Renal cortical epithelial cell (primary cell): ENCODE measurements around the gene DDX31. TPM values are rescaled to one million over a fixed set of nuclear protein-coding genes. Genes with fewer than 3 reads are reported as not detected.
"Not testable (repeated sequence)": the region's sequence is repeated elsewhere in the genome, so short reads cannot be mapped to it uniquely, and the experiment has no call there.

Experiments used
- DNase-seq: peaks from one replicate; pipeline ENCODE4 v3.0.0-alpha.2; 2011; ENCODE audit warnings: low read depth
- total RNA-seq: library from RNA; depleted of rRNA; stranded (reverse); fragments of >200 nt; gene quantifications from 2 replicates; pipeline ENCODE4 v1.2.3, GENCODE V29; 2014

Gene DDX31
- total RNA-seq, result 14.9 and 23.3 TPM in 2 replicates

DNA sequence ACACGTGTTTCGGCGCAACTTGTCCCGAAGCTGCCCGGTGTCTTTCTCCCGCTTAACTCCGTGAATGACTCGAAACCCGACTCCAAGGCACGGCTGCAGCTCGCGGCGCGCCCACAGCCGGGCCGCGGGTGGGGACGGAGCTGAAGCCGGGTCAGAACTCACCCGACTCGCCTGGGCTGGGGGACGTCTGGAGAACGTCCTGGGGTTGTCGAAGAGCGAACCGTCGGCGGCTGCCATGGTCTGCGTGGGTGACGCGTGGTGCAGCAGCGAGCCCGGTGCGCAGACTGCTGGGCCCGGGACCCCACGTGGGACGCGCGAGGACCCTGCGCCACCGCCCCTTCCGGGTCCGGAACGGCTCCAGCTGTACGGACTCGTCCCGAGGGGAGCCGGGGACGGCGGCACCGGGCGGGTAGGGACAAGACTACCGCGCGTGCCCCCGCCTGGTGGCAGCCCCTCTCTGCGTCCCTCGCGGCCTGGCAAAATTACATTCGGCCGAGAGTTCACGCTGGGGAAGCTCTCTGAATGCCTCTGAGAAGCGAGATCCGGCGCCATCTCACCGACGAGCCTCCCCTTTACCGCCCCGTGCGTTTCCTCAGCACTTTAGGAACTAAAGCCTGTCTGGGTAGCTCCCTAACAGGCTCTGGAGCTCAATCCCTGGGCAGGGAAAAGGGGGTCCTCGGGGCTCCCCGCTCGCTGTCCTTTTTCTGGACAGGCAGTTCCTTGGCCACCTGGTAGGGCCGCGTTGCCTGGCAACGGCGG is at the start of gene DDX31:
Gene DDX31, minus strand, starts transcription at position 286 of the 759 bp plus-strand sequence. Its CDS starts 49 bp downstream, at position 237.
- peak; percentile 34 for DNase-seq

DNA sequence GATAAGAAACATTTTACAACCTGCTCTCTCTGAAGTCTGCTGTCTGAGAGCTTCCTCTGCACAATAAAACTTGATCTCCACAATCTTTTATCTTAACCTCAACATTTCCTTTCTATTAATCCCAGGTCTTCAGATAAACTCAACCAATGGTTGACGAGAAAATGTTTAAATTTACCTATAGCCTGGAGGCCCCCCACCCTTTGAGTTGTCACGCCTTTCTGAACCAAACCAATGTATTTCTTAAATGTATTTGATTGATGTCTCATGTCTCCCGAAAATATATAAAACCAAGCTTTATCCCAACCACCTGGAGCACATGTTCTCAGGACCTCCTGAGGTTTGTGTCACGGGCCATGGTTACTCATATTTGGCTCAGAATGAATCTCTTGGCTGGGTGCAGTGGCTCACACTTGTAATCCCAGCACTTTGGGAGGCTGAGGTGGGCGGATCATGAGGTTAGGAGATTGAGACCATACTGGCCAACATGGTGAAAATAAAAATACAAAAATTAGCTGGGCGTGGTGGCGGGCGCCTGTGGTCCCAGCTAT is 48.7 kb upstream of the DDX31 start:
- DNase-seq, result not testable (repeated sequence)

DNA sequence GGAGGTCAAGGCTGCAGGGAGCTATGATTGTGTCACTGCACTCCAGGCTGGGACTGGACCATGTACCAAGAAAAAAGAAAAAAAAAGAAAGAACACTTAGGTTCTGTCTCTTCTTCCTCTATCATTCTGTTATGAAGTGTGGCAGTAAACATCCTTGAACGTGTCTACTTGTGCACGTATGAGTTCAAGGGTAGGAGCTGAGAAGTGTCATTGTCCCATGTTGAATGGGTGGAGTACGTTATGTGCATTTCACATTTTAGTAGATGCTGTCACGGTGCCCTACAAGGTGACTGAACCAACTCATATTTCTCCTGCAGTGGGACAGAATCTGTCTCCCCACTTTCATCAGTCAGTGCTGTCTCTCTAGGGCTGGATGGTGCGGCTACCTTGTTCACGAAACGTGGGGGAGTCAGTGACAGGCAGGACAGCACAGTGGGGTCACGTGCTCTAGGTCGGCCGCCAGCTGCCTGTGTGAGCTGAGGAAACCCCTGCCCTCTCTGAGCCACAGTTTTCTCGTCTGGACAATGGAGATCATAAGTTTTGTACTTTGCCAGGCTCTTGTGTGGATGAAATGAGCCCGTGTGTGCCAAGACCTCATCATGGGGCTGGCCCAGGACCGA is 47.7 kb upstream of the DDX31 start:
- DNase-seq, result no peak

DNA sequence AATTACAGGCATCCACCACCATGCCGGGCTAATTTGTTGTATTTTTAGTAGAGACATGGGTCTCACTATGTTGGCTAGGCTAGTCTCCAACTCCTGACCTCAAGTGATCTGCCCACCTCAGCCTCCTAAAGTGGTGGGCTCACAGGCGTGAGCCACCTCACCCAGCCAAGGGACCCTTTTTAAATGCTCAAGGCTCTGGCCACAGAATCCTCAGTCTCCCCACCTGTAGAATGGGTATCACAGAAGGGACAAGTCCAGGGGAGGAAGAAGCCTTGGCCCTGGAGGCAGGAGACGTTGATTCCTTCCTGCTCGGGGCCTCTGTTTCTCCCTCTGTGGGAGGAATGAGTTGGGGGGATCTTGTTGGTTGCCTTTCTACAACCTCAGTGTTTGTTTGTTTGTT is 46.2 kb upstream of the DDX31 start:
- DNase-seq, result no peak

DNA sequence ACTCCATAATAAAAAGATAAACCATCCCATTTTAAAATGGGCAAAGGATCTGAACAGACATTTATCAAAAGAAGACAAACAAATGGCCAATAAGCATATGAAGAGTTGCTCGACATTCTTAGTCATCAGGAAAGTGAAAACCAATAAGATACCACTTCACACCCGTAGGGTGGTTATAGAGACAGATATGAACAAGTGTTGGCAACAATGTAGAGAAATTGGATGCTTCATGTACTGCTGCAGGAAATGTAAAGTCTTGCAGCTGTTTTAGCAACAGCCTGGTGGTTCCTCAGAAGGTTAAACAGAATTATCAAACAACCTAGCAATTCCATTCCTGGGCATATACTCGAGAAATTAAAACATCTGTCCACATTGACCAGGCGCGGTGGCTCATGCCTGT is 43.0 kb upstream of the DDX31 start:
- DNase-seq, result no peak

DNA sequence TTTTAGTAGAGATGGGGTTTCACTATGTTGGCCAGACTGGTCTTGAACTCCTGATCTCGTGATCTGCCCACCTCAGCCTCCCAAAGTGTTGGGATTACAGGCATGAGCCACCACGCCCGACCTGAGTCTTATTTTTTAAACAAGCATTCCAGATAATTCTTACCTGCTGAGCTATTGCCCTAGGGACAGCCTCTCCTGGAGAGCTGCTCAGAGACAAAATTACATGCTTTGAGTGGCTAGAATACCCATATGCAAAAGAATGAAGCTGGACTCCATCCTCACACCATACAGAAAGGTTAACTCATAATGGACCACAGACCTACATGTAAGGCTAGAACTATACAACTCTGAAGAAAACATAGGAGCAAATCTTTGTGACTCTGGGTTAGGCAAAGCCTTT is 42.1 kb upstream of the DDX31 start:
- DNase-seq, result no peak

DNA sequence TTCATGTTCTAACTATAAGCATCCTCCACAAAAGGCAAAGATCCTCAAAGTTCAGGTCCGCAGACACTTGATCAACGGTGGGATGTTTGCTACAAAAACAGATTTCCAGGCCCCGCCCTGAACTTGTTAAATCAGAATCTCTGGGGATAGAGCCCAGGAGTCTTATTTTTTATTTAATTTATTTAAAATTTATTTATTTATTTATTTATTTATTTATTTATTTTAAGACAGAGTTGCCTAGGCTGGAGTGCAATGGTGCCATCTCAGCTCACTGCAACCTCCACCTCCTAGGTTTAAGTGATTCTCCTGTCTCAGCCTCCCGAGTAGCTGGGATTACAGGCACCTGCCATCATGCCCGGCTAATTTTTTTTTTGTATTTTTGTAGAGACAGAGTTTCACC is 41.4 kb upstream of the DDX31 start:
- DNase-seq, result not testable (repeated sequence)

DNA sequence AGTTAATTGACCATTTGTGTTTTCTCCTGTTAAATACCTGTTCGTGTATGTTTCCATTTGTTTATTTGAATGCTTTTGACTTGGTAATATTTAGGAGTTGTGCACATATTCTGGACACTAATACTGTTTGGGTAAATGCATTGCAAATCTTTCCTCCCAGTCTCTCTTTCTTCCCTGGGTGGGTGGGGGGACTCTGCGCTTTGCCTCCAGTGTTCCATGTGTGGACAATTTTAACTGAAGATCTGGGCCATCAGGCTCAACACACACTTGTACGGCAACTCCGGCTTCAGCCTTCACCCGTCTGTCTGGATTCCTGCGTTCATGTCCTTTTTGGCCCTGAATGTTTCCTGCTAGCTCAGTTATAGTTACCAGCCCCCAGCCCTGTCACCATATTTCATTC is 40.5 kb upstream of the DDX31 start:
- no peak for DNase-seq

DNA sequence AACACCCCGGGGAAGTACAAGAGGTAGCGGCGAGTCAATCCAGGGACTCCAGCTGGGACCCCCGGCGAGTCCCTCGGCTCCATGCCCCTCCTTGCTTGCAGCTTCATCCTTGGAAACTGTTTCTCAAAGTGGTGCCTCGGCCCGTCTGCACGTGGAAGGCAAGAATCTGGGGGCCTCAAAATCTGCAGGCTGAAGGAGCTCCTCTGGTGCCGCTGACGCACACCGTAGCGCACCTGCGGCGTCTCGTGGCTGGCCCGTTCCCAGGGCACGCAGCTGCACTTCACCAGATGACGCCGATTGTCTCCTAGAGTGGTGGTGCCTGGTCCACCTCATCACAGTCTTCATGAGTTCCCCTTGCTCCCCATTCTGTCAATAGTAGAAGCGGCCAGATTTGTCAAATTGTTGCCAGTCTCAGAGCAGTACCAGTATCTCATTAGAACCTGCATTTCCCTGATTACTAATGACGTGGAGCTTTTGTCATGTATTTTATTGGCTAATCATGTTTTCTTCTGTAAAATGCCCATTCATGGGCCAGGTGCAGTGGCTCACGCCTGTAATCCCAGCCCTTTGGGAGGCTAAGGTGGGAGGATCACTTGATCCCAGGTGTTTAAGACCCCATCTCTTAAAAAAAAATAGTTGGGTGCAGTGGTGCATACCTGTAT is 39.1 kb upstream of the DDX31 start:
- DNase-seq, result no peak

DNA sequence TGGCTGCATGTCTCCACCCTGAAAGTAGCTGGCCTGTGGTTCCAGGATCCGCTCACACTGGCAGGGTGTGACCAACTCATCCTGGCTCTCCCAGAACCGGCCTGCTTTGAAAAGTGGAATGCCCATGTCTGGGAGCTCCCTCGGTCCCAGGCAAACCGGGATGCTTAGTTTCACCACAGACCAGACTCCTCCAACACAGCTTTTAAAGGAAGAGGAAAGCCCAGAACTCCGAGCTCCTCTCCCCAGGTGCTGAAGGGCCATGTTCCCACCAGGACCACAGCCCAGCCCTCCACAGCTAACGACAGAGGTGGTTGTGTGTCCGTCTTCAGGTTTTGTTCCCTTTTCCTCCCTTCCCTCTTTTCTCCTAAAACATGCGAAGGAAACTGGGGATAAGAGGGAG is 38.5 kb upstream of the DDX31 start:
- DNase-seq, result no peak

DNA sequence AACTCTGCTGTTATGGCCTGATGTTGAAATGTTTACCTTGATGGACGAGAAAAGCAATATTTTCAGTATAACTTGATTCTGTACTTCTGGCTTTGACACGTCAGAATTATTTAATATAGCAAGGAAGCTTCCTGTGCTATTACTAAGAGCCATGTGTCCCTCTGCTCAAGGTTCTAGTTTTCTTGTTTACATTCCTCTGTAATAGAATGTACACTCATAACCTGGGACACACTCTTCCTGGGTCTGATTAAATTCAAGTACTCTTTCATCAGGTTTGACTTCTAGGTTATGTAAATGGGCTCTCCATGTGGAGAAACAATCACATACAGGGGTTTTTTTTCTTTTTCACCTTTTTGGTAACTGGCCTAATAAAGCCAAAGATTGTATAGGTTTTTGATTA is 33.6 kb upstream of the DDX31 start:
- DNase-seq, result peak; percentile 11

DNA sequence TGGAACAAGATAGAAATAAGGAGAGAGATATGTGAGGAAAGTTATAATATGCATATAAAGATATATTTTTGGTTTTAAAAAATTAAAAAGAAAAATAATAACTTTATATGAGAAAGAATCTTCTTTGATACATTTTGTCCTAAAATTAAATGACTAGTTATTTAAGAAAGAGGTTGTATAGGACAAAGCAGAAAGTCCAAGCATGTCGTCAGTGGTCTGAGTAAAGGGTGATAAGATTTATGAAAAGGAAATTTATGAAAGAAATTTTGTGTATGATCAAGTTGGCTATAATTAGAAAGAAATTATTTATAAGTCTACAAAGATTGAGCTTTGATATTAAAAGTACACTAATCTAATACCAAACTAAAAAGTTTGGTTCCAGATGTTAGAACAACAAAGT is 32.5 kb upstream of the DDX31 start:
- no peak for DNase-seq

DNA sequence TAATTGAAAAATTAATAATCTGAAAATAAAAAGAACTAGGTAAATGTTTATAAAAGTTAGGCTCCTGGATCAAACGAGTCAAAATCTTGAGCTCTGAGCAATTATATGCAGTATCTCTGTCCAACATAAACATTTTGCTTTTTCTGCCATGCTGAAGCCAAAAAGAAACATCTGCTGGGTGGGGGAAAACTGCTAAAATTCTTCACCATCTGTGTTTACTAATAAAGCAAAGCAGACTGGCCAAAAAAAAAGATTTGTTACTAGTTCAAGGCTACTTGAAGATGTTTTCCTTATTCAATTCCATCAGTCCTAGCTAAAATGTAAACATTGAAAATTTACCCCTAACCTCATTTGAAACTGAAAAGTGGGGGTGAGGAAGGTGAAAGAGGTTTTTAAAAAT is 30.2 kb upstream of the DDX31 start:
- DNase-seq, result no peak

DNA sequence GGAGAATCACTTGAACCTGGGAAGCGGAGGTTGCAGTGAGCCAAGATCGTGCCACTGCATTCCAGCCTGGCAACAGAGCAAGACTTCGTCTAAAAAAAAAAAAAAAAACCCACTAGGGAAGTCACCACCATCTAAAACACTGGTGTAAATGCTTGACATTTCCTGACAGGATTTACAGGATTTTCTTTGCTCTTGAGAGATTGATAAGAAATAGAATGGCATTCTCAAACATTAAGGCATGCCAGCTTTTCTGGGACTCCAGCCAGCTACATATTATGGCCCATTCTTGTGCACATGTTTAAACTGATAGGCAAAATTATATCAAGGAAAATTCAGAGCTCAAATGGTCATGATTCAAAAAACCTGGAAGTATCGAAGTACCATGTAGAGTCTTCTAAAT is 29.2 kb upstream of the DDX31 start:
- no peak for DNase-seq

DNA sequence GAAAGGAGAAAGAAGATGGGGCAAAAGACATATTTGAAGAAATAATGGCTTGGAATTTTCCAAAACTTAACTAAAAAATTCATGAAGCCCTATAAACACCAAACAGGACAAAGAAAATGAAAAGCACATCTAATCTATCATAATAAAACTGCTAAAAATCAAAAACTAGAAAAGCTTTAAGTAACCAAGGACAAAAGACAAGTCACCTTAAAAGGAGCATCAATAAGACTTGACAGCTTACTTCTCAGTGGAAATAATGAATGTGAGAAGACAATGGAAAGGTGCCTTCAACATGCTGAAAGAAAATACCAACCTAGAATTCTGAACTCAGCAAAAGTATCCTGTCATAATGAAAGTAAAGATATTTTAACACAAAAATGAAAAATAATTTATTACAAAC is 27.4 kb upstream of the DDX31 start:
- no peak for DNase-seq

DNA sequence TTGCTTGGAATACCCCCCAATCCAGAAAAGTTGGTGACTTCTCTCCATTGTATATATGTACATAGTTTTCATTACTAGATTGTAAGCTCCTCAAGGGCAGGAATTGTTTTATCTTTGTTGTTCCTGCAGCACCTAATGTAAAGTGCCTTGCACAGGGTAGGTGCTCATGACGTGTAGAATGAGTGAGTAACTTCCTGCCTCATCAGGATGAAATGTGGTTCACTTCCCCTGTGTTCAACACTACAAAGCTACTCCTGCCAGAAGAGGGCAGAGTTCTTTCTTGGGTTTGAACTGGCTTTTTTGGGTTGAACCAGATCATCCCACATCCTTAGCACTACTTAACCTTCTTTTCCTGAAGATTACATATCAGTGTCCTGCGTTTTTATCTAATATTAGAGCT is 24.4 kb upstream of the DDX31 start:
- DNase-seq, result peak; percentile 10

DNA sequence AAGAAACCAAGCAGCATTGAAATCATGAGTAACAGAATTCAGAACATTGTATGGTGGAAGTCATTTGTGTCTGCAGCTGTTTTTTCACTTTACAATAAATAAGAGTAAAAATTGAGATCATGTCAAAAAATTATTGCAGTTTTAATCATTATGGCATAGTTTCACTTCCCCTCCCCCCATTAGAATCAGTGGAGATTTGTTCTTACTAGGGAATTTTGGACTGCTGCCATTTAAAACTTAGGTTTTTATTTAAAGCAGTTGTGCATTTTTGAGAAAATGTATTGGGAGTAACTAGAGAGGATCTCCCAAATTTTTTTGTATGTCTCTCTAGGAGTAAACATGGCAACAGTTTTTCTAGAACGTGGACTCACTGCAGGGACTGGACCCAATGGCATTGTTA is 20.9 kb upstream of the DDX31 start:
- no peak for DNase-seq

DNA sequence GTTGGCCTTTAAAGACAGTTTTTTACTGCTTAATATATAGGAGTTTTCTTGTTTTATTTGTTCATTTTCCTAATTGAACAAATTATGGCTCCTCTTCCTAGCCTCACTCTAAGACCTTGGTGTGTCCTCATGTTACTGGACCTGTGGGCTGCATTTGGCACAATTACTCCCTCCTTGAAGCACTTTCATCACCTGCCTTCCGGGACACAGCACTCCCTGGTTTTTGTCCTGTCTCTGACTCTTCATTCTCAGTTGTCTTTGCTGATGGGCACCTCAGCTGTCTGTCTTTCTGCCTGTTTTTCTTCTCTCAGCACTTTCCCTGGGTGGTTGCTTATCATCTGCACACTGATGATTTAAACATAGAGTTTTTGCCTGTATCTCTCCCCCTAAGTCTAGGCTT is 14.1 kb upstream of the DDX31 start:
- no peak for DNase-seq

DNA sequence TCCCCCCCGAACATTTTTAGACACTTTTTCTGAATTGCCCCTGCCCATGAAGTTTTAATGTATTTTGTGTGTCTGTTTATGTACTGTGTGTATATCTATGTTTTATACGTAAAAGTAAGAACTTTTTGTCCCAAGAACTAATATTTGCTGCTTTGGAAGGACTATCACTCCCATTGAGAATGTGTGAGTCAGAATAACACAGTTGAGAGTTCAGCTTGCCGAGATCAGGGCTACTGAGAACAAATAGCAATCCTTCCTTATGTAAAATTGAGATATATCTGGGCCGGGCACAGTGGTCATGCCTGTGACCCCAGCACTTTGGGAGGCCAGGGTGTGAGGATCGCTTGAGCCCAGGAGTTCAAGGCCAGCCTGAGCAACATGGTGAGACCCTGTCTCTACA is 11.8 kb upstream of the DDX31 start:
- no peak for DNase-seq

DNA sequence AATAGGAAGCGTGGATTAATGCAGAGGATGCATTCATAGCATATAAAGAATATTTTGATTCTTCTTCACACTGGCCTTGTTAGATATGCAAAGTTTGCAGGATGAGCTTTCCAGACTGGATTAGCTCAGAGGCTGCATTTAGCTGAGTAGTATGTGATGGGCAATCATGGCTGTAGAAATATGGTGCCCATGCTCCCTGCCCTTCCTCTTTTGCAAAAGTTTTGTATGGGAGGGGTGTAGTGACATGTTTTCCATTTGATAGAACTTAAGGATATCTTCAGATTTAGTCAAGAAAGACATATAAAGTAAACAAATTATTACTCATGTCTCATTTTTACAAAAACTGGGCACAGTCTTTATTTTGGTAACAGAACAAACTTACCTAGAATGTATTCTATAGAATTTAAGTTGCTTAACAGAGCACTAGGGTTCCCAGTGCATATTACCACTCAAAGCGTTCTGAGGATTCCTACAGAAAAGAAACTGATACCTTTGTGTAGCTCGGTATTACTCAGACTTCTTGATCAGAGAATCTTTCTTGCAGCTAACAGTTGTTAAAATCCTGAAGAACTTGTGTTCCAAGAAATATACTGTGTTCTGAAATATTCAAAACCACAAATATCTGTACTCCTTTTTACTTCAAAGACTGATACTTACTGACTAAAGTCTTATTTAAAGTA is 10.3 kb upstream of the DDX31 start:
- no peak for DNase-seq

DNA sequence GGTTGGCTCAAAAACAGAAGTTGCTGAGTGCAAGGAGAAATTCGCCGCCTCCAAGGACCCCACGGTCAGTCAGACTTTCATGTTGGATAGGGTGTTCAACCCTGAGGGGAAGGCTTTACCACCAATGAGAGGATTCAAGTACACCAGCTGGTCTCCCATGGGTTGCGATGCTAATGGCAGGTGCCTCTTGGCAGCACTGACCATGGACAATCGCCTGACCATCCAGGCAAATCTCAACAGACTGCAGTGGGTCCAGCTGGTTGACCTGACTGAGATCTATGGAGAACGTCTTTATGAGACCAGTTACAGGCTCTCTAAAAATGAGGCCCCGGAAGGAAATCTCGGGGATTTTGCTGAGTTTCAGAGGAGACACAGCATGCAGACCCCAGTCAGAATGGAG is 8.2 kb upstream of the DDX31 start:
- DNase-seq, result no peak

DNA sequence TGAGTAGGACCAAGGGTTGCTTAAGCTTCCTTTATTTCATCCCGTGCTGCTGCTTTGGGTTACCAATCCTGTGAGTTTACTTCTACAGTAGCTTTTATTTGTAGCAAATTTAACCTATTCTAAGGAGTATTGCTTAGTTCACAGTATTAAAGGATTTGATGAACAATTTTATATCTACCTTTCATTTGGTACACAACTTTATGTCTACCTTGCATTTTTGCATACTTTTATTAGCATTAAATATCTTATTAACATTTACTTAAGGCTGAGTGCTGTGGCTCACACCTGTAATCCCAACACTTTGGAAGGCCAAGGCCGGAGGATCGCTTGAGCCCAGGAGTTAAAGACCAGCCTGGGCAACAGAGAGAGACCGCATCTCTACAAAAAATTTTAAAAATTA is 4.7 kb upstream of the DDX31 start:
- no peak for DNase-seq
